HEK293T (cell line): ENCODE results near the gene KIF5B.

Experiments used
- CTCF ChIA-PET: fragments of 350-600 bp; formaldehyde crosslinking; extraction: SDS; loops from one replicate; lab custom pipeline; 2021; ENCODE audit warnings: antibody characterized with exemption, inconsistent platforms; lab: Yijun Ruan, JAX
- POLR2A ChIA-PET: fragments of 350-600 bp; formaldehyde crosslinking; extraction: SDS; loops from one replicate; lab custom pipeline; 2020; ENCODE audit warnings: antibody characterized with exemption, inconsistent platforms; lab: Yijun Ruan, JAX
- DNase-seq: peaks from one replicate; pipeline ENCODE4 v3.0.0; 2012; ENCODE audit warnings: mixed read lengths; ENCODE audit errors: extremely low spot score
- ARNT ChIP-seq: fragments of 450-650 bp; IDR thresholded peaks from 2 replicates; pipeline ENCODE4 v1.6.1; 2017; ENCODE audit warnings: mild to moderate bottlenecking
- BHLHE40 ChIP-seq: fragments of 450-650 bp; IDR thresholded peaks from 2 replicates; pipeline ENCODE4 v1.6.1; 2016; ENCODE audit warnings: mild to moderate bottlenecking, moderate library complexity, borderline replicate concordance
- CTBP1 ChIP-seq: fragments of 450-650 bp; IDR thresholded peaks from 2 replicates; pipeline ENCODE4 v1.6.1; 2016; ENCODE audit warnings: borderline replicate concordance
- ELF4 ChIP-seq: fragments of 450-650 bp; IDR thresholded peaks from 2 replicates; pipeline ENCODE4 v1.6.1; 2017; ENCODE audit warnings: antibody characterized with exemption
- FOXA1 ChIP-seq: fragments of 450-650 bp; IDR thresholded peaks from 2 replicates; pipeline ENCODE4 v1.6.1; 2016; ENCODE audit warnings: mild to moderate bottlenecking
- FOXK2 ChIP-seq: fragments of 450-650 bp; IDR thresholded peaks from 2 replicates; pipeline ENCODE4 v1.6.1; 2016; ENCODE audit warnings: mild to moderate bottlenecking
- HDGF ChIP-seq: fragments of 450-650 bp; IDR thresholded peaks from 2 replicates; pipeline ENCODE4 v1.6.1; 2017; ENCODE audit warnings: antibody characterized with exemption, borderline replicate concordance
- L3MBTL2 ChIP-seq: fragments of 450-650 bp; conservative IDR thresholded peaks from 2 replicates; pipeline ENCODE4 v1.6.1; 2016; ENCODE audit warnings: mild to moderate bottlenecking
- LEF1 ChIP-seq: fragments of 450-650 bp; IDR thresholded peaks from 2 replicates; pipeline ENCODE4 v1.6.1; 2017; ENCODE audit warnings: mild to moderate bottlenecking, borderline replicate concordance
- NFRKB ChIP-seq: fragments of 450-650 bp; IDR thresholded peaks from 2 replicates; pipeline ENCODE4 v1.6.1; 2016; ENCODE audit warnings: mild to moderate bottlenecking, moderate library complexity
- SP1 ChIP-seq: fragments of 450-650 bp; IDR thresholded peaks from 2 replicates; pipeline ENCODE4 v1.6.1; 2017
- SUZ12 ChIP-seq: fragments of 450-650 bp; IDR thresholded peaks from 2 replicates; pipeline ENCODE4 v1.6.1; 2016; ENCODE audit warnings: mild to moderate bottlenecking
- TARDBP ChIP-seq: fragments of 450-650 bp; IDR thresholded peaks from 2 replicates; pipeline ENCODE4 v1.6.1; 2016
- TF ChIP-seq, protein P1 (sequence below): fragments of 450-650 bp; IDR thresholded peaks from 2 replicates; pipeline ENCODE4 v1.6.1; 2016

KIF5B gene

DNA sequence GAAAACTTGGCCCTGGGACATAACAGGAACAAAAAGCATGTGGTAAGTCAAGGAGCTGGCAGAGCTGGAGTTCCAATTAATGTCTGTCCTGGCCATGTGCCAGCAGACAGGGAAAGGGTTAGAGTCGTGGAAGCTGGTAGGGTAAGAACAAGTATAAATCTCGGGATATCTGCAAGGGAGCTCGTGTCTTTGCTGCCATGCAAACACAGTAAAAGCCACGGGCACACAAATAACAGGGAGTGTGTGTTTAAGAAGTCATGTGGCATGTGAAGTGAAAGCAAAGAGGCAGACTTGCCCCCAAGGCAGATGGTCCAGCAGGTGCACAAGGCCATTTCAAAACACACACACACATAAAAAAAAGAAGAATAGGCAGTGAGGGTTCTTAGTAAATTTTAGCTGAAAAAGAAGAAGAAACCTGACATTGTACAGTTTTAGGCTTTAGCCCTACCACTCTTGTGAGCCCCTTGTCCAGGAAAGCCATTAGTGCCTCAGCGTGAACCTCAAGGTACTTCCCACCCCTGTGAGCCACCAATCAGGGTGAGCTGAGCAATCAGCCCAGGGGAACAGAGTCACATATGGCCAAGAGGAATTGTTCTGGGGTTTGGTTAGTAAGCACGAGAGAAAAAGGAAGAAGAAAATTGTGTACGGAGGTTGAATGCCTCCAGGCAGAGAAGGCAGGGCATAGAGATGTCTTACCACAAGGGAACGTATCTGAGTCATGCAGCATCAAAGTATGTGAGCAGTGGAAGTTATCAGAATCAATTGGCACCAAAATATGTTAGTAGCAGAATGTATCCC is 94.7 kb downstream of the KIF5B start:
- CTCF ChIA-PET: no interaction called here
- POLR2A ChIA-PET: no interaction called here
- TF ChIP-seq ARNT: no peak
- TF ChIP-seq TARDBP: no peak
- no peak for TF ChIP-seq ELF4
- no peak for TF ChIP-seq BHLHE40
- TF ChIP-seq SUZ12: no peak
- TF ChIP-seq FOXA1: no peak
- TF ChIP-seq CTBP1: no peak
- no peak for TF ChIP-seq SP1
- no peak for TF ChIP-seq LEF1
- no peak for TF ChIP-seq HDGF
- TF ChIP-seq, protein P1, sequence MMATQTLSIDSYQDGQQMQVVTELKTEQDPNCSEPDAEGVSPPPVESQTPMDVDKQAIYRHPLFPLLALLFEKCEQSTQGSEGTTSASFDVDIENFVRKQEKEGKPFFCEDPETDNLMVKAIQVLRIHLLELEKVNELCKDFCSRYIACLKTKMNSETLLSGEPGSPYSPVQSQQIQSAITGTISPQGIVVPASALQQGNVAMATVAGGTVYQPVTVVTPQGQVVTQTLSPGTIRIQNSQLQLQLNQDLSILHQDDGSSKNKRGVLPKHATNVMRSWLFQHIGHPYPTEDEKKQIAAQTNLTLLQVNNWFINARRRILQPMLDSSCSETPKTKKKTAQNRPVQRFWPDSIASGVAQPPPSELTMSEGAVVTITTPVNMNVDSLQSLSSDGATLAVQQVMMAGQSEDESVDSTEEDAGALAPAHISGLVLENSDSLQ: no peak
- no peak for TF ChIP-seq NFRKB
- TF ChIP-seq FOXK2: no peak
- no peak for DNase-seq

GRCh38 chr10:31959461-31960173 is 96.6 kb downstream of the KIF5B start:
- CTCF ChIA-PET: no interaction called here
- TF ChIP-seq SP1: no peak
- TF ChIP-seq, protein P1: no peak
- no peak for TF ChIP-seq FOXA1
- no peak for TF ChIP-seq ARNT
- no peak for TF ChIP-seq LEF1
- TF ChIP-seq L3MBTL2: no peak
- TF ChIP-seq CTBP1: no peak
- POLR2A ChIA-PET: no interaction called here
- no peak for DNase-seq
